K562 (cell line): ENCODE results near the gene CCL5. TPM values are rescaled to one million over a fixed set of nuclear protein-coding genes. Genes with fewer than 3 reads are reported as not detected.
A peak's percentile ranks its signal among the peaks of the same experiment; 100 is the strongest.

Experiments used
- ATF7 ChIP-seq: fragments of 450-650 bp; IDR thresholded peaks from 2 replicates; pipeline ENCODE4 v1.7.1; 2014; ENCODE audit warnings: mild to moderate bottlenecking, moderate library complexity
- CAMTA2 ChIP-seq: fragments of 250-450 bp; sonication (Bioruptor Pico); conservative IDR thresholded peaks from 2 replicates; pipeline ENCODE4 v1.5.1; 2022
- CBX1 ChIP-seq: sonication (generic); IDR thresholded peaks from 2 replicates; pipeline ENCODE4 v1.6.1; 2016; ENCODE audit warnings: antibody characterized with exemption, low read depth, mild to moderate bottlenecking
- CBX8 ChIP-seq: fragments of 200-600 bp; sonication (generic); IDR thresholded peaks from 2 replicates; pipeline ENCODE4 v1.6.1; 2012; ENCODE audit warnings: borderline replicate concordance, mixed run types, low read depth, mild to moderate bottlenecking, moderate library complexity, mixed read lengths, low read length, control low read depth, inconsistent platforms; ENCODE audit not compliant: poor library complexity, severe bottlenecking; ENCODE audit errors: extremely low read depth
- ELF4 ChIP-seq: fragments of 450-650 bp; formaldehyde crosslinking; IDR thresholded peaks from 2 replicates; pipeline ENCODE4 v1.4.0; 2022; ENCODE audit warnings: missing genetic modification characterization
- IFI16 ChIP-seq: fragments of 250-450 bp; sonication (Bioruptor Pico); IDR thresholded peaks from 2 replicates; pipeline ENCODE4 v2.1.2; 2022; ENCODE audit warnings: mild to moderate bottlenecking, inconsistent platforms
- ILF3 ChIP-seq: fragments of 450-650 bp; IDR thresholded peaks from 2 replicates; pipeline ENCODE4 v1.6.1; 2018; ENCODE audit warnings: antibody characterized with exemption, mild to moderate bottlenecking, moderate library complexity, borderline replicate concordance
- MEIS2 ChIP-seq: fragments of 450-650 bp; IDR thresholded peaks from 2 replicates; pipeline ENCODE4 v1.6.1; 2014; ENCODE audit warnings: mild to moderate bottlenecking; ENCODE audit not compliant: partially characterized antibody
- NFIX ChIP-seq: fragments of 250-450 bp; sonication (Bioruptor Pico); IDR thresholded peaks from 2 replicates; pipeline ENCODE4 v1.4.0; 2020; ENCODE audit warnings: low read depth, mild to moderate bottlenecking, moderate library complexity
- POLR2AphosphoS5 ChIP-seq: IDR thresholded peaks from 2 replicates; pipeline ENCODE4 v1.6.1; 2011; ENCODE audit warnings: mild to moderate bottlenecking, low read depth, low read length, moderate library complexity; ENCODE audit not compliant: control insufficient read depth, insufficient read depth
- POLR2G ChIP-seq: fragments of 200-400 bp; formaldehyde crosslinking; IDR thresholded peaks from 2 replicates; pipeline ENCODE4 v1.6.1; 2017; ENCODE audit warnings: low read depth, mild to moderate bottlenecking, antibody characterized with exemption, low read length, moderate library complexity
- PPARD ChIP-seq: fragments of 250-450 bp; sonication (Bioruptor Pico); IDR thresholded peaks from 2 replicates; pipeline ENCODE4 v1.8.0; 2022; ENCODE audit warnings: inconsistent platforms, mild to moderate bottlenecking, moderate library complexity
- PYGO2 ChIP-seq: fragments of 450-650 bp; IDR thresholded peaks from 2 replicates; pipeline ENCODE4 v1.6.1; 2016; ENCODE audit warnings: mild to moderate bottlenecking, missing genetic modification characterization, moderate library complexity, missing compliant biosample characterization
- RB1 ChIP-seq: fragments of 450-650 bp; IDR thresholded peaks from 2 replicates; pipeline ENCODE4 v1.6.1; 2017; ENCODE audit warnings: low read depth, mild to moderate bottlenecking
- SAFB ChIP-seq: fragments of 200-400 bp; formaldehyde crosslinking; IDR thresholded peaks from 2 replicates; pipeline ENCODE4 v1.6.1; 2017; ENCODE audit warnings: low read depth, low read length, borderline replicate concordance
- SMAD2 ChIP-seq: fragments of 150-350 bp; IDR thresholded peaks from 2 replicates; pipeline ENCODE4 v1.6.1; 2014; ENCODE audit warnings: low read depth, mild to moderate bottlenecking, low read length
- ZFP36 ChIP-seq: fragments of 150-350 bp; IDR thresholded peaks from 2 replicates; pipeline ENCODE4 v1.6.1; 2018; ENCODE audit warnings: low read length, low read depth; ENCODE audit not compliant: partially characterized antibody
- ZFPM2 ChIP-seq: fragments of 250-450 bp; sonication (Bioruptor Pico); IDR thresholded peaks from 2 replicates; pipeline ENCODE4 v1.5.1; 2022; ENCODE audit warnings: mild to moderate bottlenecking
- ZNF431 ChIP-seq: sonication (generic); formaldehyde crosslinking; IDR thresholded peaks from 2 replicates; pipeline ENCODE4 v1.8.0; 2022; ENCODE audit warnings: mild to moderate bottlenecking, missing genetic modification reagents
- ZNF507 ChIP-seq: conservative IDR thresholded peaks from 2 replicates; pipeline ENCODE4 v1.6.1; 2017; ENCODE audit warnings: missing genetic modification characterization, missing compliant biosample characterization
- ZNF589 ChIP-seq: fragments of 200-800 bp; sonication (Bioruptor generic); IDR thresholded peaks from 2 replicates; pipeline ENCODE4 v1.6.1; 2016; ENCODE audit warnings: low read depth, missing genetic modification characterization, missing compliant biosample characterization
- ZNF79 ChIP-seq: fragments of 250-450 bp; sonication (Bioruptor Pico); IDR thresholded peaks from 2 replicates; pipeline ENCODE4 v1.4.0; 2020; ENCODE audit warnings: low read depth, mild to moderate bottlenecking, moderate library complexity
- polyA plus RNA-seq, 8 experiments: library from polyadenylated mRNA; depleted of rRNA in 4 of 8; stranded (reverse) in 5 of 8; unstranded in 3 of 8; fragments of >200 nt; fragmentation: Nextera tagmentation in 2 of 8; fragmentation: Illumina TruSeq in 1 of 8; extraction: Ambion mirVana in 2 of 8; extraction: Trizol in 1 of 8; gene quantifications; 2 replicates each; pipeline versions ENCODE4 v1.2.1 to v1.2.3, GENCODE V29; 2011 to 2014; ENCODE audit warnings: inconsistent platforms in 1 of 8, missing spikeins in 1 of 8
- total RNA-seq, 7 experiments: library from RNA; depleted of rRNA in 6 of 7; stranded (reverse); fragments of >200 nt in 6 of 7; fragmentation: Illumina TruSeq in 2 of 7; extraction: Trizol in 2 of 7; gene quantifications; 2 replicates each; pipeline versions ENCODE4 v1.2.1 to v1.2.3, GENCODE V29; 2011 to 2021; ENCODE audit warnings: low replicate concordance in 1 of 7
- TF ChIP-seq, protein P1 (sequence below): IDR thresholded peaks from 2 replicates; pipeline ENCODE4 v1.6.1; 2011; ENCODE audit warnings: borderline replicate concordance, low read depth, mild to moderate bottlenecking, moderate library complexity, low read length; ENCODE audit not compliant: insufficient read depth, poor library complexity, severe bottlenecking
- TF ChIP-seq, protein P2 (sequence below): fragments of 450-650 bp; IDR thresholded peaks from 2 replicates; pipeline ENCODE4 v1.6.1; 2014; ENCODE audit warnings: low read depth, mild to moderate bottlenecking, moderate library complexity, borderline replicate concordance
- TF ChIP-seq, protein P3 (sequence below): fragments of 450-650 bp; IDR thresholded peaks from 2 replicates; pipeline ENCODE4 v1.6.1; 2016; ENCODE audit warnings: missing biosample characterization, missing genetic modification characterization

CCL5 gene
- total and polyA plus RNA-seq, 9 of the 15 experiments (the other 6 are each of a cell fraction or from before 2014, with no cell fraction given), result 0.18 to 0.59 (median 0.45) TPM; not detected in 1

DNA sequence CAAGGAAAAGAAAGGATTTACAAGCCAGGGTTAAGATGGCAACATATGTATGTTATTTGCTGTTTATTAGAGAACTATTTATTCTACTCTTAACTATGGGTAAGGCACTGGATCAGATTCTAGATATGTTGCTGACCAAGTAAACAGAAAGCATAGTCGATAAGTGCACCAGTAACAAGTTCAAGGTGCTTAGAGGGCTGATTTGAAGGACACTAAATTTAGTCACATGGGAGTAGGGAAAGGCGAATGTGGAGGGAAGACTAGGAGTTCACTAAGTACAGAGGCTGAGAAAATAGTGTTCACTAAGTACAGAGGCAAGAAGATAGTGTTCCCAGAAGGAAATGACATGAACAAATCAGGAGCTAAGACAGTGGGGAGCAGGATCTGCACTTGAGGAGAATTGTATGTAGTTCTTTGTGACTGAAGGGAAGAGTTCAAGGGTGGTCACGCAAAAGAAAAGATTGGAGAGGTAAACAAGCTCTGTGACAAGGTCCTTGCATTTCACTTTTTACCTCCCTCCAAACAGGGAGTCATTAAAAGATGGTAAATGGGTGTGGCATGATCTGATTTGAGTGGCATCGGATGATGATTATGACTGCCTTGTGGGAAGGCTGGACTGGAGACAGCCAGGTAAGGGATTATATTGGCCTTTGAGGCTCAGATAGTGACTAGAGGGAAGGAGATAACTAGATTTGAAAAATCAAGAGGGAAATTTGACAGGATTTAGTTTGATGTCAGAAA lies 32.4 kb downstream of the CCL5 start (continued):
- TF ChIP-seq, protein P1, sequence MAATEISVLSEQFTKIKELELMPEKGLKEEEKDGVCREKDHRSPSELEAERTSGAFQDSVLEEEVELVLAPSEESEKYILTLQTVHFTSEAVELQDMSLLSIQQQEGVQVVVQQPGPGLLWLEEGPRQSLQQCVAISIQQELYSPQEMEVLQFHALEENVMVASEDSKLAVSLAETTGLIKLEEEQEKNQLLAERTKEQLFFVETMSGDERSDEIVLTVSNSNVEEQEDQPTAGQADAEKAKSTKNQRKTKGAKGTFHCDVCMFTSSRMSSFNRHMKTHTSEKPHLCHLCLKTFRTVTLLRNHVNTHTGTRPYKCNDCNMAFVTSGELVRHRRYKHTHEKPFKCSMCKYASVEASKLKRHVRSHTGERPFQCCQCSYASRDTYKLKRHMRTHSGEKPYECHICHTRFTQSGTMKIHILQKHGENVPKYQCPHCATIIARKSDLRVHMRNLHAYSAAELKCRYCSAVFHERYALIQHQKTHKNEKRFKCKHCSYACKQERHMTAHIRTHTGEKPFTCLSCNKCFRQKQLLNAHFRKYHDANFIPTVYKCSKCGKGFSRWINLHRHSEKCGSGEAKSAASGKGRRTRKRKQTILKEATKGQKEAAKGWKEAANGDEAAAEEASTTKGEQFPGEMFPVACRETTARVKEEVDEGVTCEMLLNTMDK, result no peak
- TF ChIP-seq CBX1 (no peak), CBX8 (no peak), POLR2AphosphoS5 (peak; percentile 61), ZFPM2 (no peak), ZFP36 (no peak), NFIX (CRISPR knock-in tag) (no peak), IFI16 (no peak), CAMTA2 (no peak), POLR2G (no peak), ATF7 (no peak), ZNF431 (CRISPR knock-in tag) (no peak), ZNF507 (tag) (no peak), ZNF589 (no peak), ZNF79 (CRISPR knock-in tag) (no peak), SMAD2 (no peak), RB1 (no peak), PYGO2 (tag) (no peak), PPARD (CRISPR knock-in tag) (no peak), ILF3 (no peak), SAFB (no peak), MEIS2 (no peak), ELF4 (CRISPR knock-in tag) (peak; percentile 67)
- TF ChIP-seq, protein P2, sequence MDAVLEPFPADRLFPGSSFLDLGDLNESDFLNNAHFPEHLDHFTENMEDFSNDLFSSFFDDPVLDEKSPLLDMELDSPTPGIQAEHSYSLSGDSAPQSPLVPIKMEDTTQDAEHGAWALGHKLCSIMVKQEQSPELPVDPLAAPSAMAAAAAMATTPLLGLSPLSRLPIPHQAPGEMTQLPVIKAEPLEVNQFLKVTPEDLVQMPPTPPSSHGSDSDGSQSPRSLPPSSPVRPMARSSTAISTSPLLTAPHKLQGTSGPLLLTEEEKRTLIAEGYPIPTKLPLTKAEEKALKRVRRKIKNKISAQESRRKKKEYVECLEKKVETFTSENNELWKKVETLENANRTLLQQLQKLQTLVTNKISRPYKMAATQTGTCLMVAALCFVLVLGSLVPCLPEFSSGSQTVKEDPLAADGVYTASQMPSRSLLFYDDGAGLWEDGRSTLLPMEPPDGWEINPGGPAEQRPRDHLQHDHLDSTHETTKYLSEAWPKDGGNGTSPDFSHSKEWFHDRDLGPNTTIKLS, result no peak
- TF ChIP-seq, protein P3, sequence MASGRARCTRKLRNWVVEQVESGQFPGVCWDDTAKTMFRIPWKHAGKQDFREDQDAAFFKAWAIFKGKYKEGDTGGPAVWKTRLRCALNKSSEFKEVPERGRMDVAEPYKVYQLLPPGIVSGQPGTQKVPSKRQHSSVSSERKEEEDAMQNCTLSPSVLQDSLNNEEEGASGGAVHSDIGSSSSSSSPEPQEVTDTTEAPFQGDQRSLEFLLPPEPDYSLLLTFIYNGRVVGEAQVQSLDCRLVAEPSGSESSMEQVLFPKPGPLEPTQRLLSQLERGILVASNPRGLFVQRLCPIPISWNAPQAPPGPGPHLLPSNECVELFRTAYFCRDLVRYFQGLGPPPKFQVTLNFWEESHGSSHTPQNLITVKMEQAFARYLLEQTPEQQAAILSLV (tag), result no peak
